GM18868 (cell line): ENCODE measurements around the gene NREP.
A peak's percentile ranks its signal among the peaks of the same experiment; 100 is the strongest.

Experiments
- ATAC-seq: cut with Tn5 transposase; IDR thresholded peaks from one replicate; pipeline ENCODE4 v1.9.1; 2021; ENCODE audit warnings: mild to moderate bottlenecking, moderate library complexity; ENCODE audit not compliant: unreplicated experiment

NREP gene

GRCh38 chr5:111765613-111766571 lies 8.9 kb upstream of the NREP start:
- no peak for ATAC-seq

GRCh38 chr5:111764019-111764418 lies 7.0 kb upstream of the NREP start:
- no peak for ATAC-seq

DNA sequence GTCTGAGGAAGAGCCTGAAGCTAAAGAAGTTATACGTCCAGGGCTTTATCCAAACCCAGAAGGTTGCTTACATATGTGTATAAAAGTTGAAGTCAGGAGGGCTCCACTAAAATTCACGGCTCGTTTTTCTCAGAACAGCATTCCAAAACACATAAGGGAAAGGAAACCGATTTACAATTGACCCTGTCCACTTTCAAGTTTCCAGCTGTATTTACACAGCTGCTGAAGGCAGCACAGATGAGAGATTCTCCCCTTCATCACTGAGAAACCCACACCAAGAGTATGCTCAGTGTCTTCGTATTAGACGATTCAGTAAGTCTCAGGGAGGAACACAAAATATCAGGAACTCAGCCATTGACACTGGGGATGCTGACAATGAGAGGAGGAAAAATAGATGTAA lies 5.9 kb upstream of the NREP start:
- no peak for ATAC-seq

DNA sequence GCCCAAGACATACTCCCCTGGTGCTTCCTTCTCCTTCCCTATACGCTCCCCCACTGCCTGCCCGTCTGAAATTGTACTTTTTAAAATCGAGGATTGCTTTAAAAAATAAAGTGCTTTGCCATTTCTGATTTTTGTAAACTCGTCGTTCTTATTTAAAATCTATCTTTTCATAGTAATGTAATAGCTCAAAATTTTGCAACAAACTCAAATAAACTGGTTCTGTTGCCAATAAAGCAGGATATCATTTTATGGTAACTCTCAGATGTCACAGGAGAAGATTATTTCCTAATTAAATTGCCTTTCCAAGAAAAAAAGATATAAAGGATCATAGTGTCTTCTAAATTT lies 1.3 kb upstream of the NREP start:
- ATAC-seq, result no peak

- ATAC-seq, result peak; percentile 75
Measured at GRCh38 chr5:111757355-111758283, 625 bp upstream of the NREP start.

GRCh38 chr5:111755942-111756381 lies 1.0 kb downstream of the NREP start:
- no peak for ATAC-seq

- no peak for ATAC-seq
Measured at GRCh38 chr5:111755345-111755941, 1.6 kb downstream of the NREP start.

DNA sequence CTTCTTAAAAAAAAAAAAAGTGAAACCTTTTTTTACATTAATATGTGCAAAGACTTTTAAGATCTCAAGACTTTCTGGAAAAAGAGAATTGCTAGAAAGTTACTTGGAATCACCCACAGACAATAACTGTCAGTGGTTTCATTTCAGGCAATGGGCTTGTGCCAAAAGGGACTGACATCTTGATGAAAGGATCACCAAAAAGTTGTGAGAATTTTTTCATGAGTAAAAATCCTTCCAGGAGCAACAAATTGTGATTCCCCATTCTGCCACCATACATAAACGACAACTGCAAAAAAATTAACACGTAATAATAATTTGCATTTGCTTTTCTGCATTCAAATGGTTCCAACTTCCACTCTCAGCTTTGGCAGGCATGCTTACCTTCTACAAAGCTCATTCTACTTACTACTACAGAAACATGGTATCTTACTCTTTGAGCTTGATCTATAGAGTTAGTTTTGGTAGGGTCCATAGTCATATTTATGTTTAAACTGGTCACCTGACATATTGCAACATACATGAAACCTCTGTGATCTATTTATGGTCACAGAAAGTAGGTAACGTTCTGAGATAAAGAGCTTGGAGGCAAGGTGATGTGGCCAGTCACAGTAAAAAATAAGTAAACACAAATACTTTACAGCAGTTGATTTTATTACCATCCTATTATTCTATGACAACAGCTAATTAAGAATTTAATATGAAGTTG lies 3.0 kb downstream of the NREP start:
- ATAC-seq, result no peak

DNA sequence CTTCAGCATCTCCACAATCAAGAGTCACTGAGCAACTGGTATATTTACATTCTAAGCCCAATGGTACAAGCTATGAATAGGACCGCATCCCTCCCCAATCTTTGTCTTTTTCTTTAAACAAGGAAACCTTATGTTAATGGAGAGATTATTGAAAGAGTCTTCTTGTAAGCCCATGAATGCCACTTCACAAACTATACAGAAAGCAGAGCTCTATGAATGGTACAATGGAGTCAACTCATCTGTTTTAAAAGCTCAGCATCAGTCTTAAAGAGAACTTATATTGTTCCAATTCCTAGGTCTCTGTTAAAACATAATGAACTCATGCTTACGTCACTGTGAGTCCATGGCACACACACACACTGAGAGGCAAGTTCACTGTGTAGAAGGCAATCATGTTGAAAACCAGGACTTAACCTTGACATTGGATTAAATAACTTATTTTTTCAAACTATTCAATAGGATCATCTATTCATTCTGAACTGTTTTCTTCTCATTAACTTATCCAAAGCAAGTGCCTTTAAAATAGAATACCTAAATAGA lies 4.5 kb downstream of the NREP start:
- no peak for ATAC-seq

DNA sequence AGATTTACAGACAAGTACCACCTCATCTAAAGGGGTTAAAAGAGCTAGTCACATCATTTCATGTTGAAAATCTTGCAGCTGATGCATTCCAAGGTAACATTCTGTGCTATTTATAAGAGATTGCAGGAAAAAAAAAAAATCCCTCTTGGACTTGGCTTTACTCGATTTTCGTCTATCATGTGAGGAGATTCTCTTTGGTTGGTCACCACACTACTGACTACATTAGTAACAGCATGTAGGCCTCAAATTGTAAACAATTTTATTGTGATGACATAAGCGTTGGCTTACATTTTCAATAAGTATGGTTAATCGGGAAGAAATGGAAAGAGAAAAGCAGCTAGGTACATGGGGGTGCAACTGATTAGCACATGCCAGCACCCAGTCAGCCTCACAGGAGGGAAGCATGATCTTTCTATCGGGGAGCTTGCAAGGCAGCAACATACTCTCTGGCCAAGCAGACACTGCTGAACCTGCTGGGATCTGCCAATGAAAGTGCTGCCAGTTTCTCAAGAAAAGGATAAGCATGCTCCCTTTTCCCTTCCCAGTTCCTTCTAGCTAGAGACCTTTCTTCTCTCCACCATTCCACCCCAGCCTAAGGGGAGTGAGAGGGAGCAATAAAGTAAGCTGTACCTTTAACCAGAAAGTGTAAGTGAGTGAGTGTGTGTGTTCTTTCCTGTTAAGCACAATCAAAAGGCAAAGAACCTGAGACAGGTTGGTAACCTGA lies 7.5 kb downstream of the NREP start:
- no peak for ATAC-seq

- no peak for ATAC-seq
Measured at GRCh38 chr5:111748304-111748763, 8.7 kb downstream of the NREP start.

- ATAC-seq, result no peak
Measured at GRCh38 chr5:111747337-111747736, 9.7 kb downstream of the NREP start.

DNA sequence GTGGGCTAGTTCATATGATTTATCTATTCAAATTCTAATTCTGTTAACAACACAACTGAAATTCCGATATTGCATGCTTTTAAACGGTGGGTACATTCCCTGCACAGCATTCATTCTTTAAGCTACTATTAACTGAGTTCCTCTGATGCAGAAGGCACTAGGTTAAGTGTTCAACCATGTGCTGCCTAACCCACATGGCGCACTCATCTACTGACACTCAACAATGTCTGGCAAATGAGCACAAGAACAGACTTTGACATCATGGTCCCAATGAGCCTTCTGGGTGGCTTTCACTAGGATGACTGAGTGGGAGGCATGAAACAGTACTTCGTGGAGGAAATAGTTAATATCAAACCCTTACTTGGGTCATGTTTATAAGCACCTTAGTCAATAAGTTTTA lies 10.2 kb downstream of the NREP start:
- ATAC-seq, result no peak

DNA sequence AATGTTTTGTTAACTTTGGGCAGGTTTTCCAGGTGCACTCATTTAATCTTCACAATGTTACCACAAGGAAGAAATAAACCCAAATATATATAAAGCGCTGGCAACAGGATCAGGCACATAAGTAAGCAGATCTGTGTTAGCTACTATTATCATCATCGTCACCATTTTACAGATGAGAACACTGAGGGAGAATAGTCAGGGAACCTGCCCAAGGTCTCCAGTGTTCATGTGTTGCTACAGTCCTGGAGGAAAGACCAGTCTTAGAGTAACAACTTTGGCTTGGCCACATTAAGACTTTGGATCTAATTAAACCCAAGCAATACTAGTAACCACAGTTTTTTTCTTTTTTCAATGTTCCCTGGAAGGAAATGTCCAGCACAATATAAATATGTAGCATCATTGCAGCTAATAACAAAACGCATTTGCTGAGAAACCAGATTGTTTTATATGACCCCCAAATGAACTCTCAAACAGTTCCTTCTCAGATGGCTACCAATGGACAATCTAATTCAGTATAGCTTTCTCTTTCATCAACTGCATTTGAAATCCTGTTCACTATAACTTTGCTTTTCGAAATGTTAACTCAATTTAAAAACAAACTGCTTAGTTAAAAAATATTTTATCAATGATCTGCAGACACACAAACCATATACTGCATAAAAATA lies 11.8 kb downstream of the NREP start:
- ATAC-seq, result no peak

DNA sequence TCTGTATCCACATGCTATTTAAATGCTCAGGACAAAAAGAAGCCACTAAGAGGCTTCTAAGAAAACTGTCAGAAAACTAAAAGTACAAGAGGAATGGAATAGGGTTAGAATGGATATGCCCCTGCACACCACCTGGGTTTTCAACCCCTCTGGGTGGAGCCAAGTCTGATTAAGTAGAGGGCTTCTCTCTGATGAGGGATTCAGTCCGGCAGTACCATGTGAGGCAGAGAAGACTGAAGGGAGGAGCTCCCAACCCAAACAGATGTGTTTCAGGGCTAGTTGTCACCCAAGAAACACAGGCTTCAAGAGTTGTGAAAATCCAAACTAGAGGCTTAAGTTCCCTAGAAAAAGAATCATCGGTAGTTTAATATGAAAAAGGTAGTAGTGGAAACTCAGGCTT lies 12.5 kb downstream of the NREP start:
- ATAC-seq, result no peak

DNA sequence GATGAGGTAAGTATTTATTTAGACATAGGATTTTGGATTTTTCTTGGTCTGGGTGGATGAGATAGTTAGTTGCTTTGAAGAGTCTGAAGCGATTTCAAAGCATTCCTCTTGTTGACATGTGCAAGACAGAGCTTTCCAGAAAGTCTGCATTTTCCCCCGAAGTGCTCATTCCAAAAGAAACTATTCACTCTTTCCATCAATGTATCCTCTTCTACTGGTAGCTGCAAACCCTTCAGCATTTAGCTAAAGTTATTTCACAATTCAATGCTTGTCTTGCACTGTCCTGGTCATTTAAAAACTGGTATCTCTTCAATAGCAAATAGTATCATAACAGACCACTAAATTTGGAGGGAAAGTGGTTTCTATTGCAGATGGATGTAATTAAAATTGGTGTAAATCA lies 13.0 kb downstream of the NREP start:
- no peak for ATAC-seq

DNA sequence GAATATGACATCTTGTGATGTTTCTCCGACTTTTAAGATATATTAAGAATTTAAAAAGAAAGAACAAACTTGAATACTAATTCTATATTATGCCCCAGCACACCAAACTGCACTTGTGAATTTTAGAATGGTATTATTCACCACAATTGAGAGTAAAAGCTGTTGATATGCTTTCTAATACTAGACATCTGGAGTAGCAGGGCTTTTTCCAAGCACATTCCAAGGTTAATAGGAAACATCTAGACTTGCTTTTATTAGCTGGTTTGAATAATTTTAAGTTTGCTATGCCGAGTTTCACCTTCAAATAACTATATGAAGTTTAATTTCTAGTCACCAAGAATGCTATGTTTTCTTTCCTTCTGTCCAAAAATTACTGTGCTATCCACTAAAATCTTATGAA lies 13.5 kb downstream of the NREP start:
- no peak for ATAC-seq

GRCh38 chr5:111742177-111742994 lies 14.6 kb downstream of the NREP start:
- no peak for ATAC-seq
